WI38 (cell line): ENCODE results near the gene L3MBTL2.

ENCODE experiments used
- H3K4me3 ChIP-seq: 2 replicates; pipeline ENCODE4 v1.5.1; 2011; ENCODE audit warnings: low read depth, mild to moderate bottlenecking, control low read depth, low read length
- TF ChIP-seq, protein P1 (sequence below): IDR thresholded peaks from 2 replicates; pipeline ENCODE4 v1.5.1; 2012; ENCODE audit warnings: low read depth, mild to moderate bottlenecking, control low read depth, low read length

The L3MBTL2 gene

DNA sequence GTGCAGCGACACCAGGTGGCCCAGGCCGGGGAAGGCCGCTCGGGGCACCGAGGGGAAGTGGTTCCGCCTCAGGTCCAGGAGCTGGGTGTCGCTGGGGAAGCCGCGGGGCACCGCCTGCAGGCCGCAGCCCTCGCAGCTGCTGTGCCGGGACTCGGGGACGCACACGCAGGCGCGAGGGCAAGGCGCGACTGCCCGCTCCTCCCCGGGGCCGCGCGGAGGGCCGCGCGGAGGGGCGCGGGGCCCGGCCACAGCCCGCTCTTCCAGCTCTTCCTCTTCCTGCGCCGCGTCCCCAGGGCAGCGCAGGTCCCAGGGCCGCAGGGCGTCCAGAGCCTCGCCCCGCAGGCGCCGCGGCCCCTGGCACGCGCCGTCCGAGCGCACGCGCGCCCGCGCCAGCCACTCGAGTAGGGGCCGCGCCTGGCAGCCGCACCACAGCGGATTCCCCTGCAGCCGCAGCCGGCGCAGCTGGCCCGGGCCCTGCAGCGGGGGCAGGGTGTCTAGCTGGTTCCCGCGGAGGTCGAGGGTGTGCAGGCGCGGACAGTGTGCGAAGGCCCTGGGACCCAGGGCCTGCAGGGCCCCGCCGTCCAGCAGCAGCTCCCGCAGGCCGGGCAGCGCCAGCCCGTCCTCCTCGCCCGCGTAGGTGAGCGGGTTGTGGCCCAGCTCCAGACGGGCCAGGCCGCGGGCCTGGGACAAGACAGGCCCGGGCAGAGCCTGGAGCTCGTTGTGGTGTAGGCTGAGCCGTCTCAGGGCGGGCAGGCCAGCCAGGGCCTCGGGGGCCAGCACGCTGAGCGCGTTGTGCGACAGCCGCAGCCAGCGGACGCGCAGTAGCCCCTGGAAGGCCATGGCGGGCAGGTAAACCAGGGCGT, 32.8 kb downstream of the L3MBTL2 start:
- H3K4me3 ChIP-seq: no peak overlapping the region
- TF ChIP-seq, protein P1, sequence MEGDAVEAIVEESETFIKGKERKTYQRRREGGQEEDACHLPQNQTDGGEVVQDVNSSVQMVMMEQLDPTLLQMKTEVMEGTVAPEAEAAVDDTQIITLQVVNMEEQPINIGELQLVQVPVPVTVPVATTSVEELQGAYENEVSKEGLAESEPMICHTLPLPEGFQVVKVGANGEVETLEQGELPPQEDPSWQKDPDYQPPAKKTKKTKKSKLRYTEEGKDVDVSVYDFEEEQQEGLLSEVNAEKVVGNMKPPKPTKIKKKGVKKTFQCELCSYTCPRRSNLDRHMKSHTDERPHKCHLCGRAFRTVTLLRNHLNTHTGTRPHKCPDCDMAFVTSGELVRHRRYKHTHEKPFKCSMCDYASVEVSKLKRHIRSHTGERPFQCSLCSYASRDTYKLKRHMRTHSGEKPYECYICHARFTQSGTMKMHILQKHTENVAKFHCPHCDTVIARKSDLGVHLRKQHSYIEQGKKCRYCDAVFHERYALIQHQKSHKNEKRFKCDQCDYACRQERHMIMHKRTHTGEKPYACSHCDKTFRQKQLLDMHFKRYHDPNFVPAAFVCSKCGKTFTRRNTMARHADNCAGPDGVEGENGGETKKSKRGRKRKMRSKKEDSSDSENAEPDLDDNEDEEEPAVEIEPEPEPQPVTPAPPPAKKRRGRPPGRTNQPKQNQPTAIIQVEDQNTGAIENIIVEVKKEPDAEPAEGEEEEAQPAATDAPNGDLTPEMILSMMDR: no peak

DNA sequence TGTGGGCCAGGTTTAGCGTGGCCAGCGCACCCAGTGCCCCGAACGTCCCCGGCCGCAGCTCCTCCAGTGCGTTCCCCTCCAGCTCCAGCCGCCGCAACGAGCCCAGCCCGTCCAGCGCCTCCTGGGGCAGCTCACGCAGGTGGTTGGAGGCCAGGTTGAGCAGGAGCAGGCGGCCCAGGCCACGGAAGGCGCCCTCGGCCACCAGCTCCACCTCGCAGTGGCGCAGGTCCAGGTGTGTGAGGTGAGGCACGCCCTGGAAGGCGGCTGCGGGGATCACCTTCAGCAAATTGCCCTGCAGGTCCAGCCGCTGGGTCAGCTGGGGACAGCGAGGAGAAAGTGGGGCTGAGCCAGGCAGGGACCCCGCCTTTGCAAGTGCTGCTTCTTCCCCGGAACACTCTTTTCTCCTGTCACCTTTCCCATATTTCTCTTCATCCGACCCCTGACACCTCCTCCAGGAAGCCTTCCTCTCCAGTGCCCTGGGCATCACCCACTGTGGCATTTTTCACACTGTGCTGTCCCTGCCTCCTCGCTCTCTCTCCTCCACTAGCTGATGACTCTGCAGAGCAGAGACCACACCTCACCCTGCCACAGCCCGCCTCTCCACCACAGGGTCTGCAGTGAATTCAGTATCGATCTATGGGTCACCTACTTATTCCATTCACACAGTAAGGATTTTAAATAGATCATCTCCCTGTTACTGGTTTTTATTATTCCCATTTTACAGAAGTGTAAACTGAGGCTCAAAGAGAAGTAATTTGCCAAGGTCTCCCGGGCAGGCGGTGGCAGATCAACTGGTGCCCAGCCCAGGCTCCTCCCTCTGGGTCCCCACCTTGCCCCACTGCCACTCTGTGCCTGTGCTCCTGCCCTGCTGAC, 33.7 kb downstream of the L3MBTL2 start:
- TF ChIP-seq, protein P1: no peak
- H3K4me3 ChIP-seq: no peak overlapping the region

DNA sequence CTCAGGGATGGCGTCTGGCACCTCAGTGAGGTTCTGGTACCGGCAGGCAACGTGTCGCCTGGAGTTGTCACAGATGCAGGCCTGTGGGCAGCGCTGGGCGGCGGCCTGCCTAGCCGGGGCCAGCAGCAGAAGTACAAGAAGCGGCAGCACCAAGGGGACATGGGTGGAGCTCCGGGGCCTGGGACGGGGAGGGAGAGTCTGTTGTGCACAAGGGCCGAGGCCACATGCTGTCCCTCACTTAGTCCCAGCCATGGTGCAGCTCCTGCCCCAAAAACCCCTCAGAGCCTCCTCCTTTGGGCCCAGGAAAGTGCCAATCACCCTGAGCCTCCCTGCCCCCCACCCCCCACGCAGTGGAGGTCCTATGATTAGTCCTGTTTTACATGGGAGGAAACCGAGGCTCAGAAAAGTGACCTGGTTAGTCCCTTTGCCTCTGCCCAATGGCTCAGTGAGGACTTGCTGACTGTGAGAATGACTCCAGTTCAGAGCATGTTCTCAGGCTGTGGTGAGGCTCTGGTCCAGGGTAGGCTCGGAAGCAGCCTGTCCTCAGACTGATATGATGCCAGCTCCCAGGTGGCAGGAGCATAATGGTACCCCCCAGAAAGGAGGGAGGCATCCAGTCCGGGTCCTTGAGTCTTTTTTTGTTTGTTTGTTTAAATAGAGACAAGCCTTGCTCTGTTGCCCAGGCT, 34.5 kb downstream of the L3MBTL2 start:
- TF ChIP-seq, protein P1: no peak
- no peak overlapping the region for H3K4me3 ChIP-seq

DNA sequence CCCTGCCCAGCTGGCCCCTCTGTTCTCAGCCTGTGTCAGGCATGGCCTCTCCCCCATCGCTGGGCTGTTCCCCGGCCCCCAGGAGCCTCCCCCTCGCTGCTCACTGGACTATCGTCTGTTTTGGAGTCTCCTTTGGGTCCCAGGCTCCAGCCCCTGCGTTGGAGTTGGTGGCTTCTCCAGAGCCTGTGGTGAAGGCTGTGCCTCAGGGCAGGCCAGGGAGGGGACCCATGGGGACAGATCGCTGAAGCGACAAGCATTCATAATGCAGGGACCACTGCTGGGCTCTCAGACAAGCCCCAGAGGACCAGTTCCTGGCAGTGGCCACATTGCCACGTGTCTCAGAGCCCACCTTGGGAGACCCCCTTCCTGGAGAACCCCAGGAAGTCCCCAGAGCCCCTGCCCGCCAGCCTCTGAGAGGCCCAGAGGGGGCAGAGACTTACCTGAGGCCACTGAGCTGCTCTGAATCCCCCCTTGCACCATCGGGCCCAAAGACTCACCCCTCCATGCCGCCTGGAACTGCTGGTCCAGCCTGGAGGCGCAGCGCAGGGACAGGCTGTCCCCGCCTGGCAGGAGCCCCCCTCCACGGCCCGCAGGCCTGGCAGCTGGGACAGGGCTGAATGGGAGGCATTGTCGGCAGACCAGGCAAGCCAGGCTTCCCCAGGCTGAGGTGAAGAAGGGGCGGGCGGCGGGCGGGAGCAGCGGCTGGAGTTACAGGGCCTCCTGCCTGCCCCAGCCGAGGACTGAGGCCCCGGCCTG, 35.4 kb downstream of the L3MBTL2 start, which contains the start of gene CHADL:
CHADL (minus strand) TSS at position 555 of the 756 bp plus-strand sequence; CDS start at position 505, 50 bp downstream.
- TF ChIP-seq, protein P1: no peak

DNA sequence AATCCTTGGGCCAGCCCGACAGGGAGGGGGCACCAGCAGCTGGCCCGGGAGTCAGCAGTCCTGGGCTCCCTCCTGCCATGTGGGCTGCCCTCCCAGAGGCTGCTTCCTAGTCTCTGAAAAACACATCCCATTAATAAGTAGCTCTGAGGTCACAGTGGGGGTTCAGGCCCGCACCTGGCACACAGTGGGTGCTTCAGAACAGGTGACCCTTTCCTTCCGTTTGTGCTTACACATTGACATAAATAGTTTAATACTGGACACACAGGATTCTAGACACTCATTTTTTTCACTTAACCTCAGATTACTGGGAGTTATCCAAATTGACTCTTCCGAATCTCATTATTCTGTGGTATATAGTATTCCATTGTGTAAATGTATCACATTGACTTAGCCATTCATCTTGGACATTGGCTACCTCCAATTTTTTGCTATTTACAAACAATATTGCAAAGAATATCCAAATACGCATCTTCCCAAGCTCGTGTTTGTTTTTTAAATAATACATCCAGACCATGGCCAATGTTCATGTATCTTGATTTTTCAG, 36.1 kb downstream of the L3MBTL2 start:
- H3K4me3 ChIP-seq: no peak overlapping the region
- TF ChIP-seq, protein P1: no peak

More for the DNA sequence above, 35.4 kb downstream of the L3MBTL2 start, which contains the start of gene CHADL:
- H3K4me3 ChIP-seq: no peak within 1 kb of the TSS

DNA sequence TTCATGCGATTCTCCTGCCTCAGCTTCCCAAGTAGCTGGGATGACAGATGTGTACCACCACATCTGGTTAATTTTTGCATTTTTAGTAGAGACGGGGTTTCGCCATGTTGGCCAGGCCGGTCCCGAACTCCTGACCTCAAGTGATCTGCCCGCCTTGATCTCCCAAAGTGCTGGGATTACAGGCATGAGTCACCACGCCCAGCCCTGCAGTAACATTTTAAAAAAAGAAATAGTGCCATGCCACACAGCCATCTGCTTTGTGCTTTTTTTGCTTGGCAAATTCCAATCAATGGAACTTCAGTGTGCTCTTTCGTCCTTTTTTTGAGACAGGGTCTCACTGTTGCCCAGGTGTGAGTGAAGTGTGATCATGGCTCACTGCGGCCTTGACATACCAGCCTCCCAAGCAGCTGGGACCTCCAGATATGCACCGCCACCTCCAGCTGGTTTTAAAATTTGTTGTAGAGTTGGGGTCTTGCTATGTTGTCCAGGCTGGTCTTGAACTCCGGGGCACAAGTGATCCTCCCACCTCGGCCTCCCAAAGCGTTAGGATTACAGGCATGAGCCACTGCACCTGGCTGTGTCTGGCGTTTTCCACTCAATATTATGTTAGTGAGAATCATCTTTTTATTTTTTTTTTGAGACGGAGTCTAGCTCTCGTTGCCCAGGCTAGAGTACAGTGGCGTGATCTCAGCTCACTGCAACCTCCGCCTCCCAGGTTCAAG, 37.4 kb downstream of the L3MBTL2 start:
- TF ChIP-seq, protein P1: no peak
- no peak overlapping the region for H3K4me3 ChIP-seq
